EH (cell line): ENCODE measurements around the gene CUTA.
"Not testable (repeated sequence)": the region's sequence is repeated elsewhere in the genome, so short reads cannot be mapped to it uniquely, and the experiment has no call there.

Experiments used
- DNase-seq: peaks from one replicate; pipeline ENCODE4 v3.0.0-alpha.2; 2015; ENCODE audit warnings: low read depth

The CUTA gene

DNA sequence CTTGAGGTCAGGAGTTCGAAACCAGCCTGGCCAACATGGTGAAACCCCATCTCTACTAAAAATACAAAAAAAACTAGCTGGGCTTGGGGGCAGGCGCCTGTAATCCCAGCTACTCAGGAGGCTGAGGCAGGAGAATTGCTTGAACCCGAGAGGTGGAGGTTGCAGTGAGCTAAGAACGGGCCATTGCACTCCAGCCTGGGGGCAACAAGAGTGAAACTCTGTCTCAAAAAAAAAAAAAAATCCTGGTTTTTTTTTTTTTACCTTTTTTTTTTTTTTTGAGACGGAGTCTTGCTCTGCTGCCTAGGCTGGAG is 50.2 kb downstream of the CUTA start:
- not testable (repeated sequence) for DNase-seq

GRCh38 chr6:33367009-33367714 is 50.7 kb downstream of the CUTA start:
- DNase-seq, result no peak
